GM23338 (cell line): ENCODE results near the gene LAGE3. TPM values are rescaled to one million over a fixed set of nuclear protein-coding genes. Genes with fewer than 3 reads are reported as not detected.

ENCODE experiments used
- ATAC-seq: fragments of 200-7000 bp; cut with Tn5 transposase; 3 replicates; pipeline ENCODE4 v1.9.1; 2020
- DNase-seq: peaks from one replicate; pipeline ENCODE4 v3.0.0-alpha.2; 2015; ENCODE audit warnings: low spot score
- H2AFZ ChIP-seq: fragments of 200-600 bp; sonication (generic); 2 replicates; pipeline ENCODE4 v1.8.0; 2016; ENCODE audit warnings: antibody characterized with exemption, mild to moderate bottlenecking, moderate library complexity
- H3F3A ChIP-seq: fragments of 200-600 bp; sonication (generic); replicated peaks from 2 replicates; pipeline ENCODE4 v1.8.0; 2017; ENCODE audit warnings: antibody characterized with exemption, mixed run types, low read depth
- H3K27ac ChIP-seq: fragments of 200-600 bp; sonication (generic); 2 replicates; pipeline ENCODE4 v1.6.1; 2016; ENCODE audit warnings: low read depth
- H3K27me3 ChIP-seq: fragments of 200-600 bp; sonication (generic); 2 replicates; pipeline ENCODE4 v1.8.0; 2016; ENCODE audit warnings: mild to moderate bottlenecking, mixed run types, moderate library complexity; ENCODE audit not compliant: insufficient read depth
- H3K36me3 ChIP-seq: fragments of 200-600 bp; sonication (generic); 2 replicates; pipeline ENCODE4 v1.8.0; 2016; ENCODE audit warnings: mild to moderate bottlenecking; ENCODE audit not compliant: insufficient read depth
- H3K4me1 ChIP-seq: fragments of 200-600 bp; sonication (generic); 2 replicates; pipeline ENCODE4 v1.8.0; 2016; ENCODE audit warnings: mild to moderate bottlenecking, moderate library complexity; ENCODE audit not compliant: insufficient read depth
- H3K4me2 ChIP-seq: fragments of 200-600 bp; sonication (generic); 2 replicates; pipeline ENCODE4 v1.7.1; 2017; ENCODE audit warnings: mixed run types
- H3K4me3 ChIP-seq: fragments of 200-600 bp; sonication (generic); 2 replicates; pipeline ENCODE4 v1.6.1; 2016; ENCODE audit warnings: mixed run types
- H3K79me2 ChIP-seq: fragments of 200-600 bp; sonication (generic); replicated peaks from 2 replicates; pipeline ENCODE4 v1.8.0; 2017; ENCODE audit warnings: mild to moderate bottlenecking; ENCODE audit not compliant: insufficient read depth
- H3K9me2 ChIP-seq: fragments of 200-600 bp; sonication (generic); 2 replicates; pipeline ENCODE4 v1.8.0; 2017; ENCODE audit not compliant: insufficient read depth
- H4K20me1 ChIP-seq: fragments of 200-600 bp; sonication (generic); replicated peaks from 2 replicates; pipeline ENCODE4 v1.8.0; 2017; ENCODE audit warnings: mild to moderate bottlenecking; ENCODE audit not compliant: insufficient read depth
- H3K27ac Mint-ChIP-seq: 2 replicates; pipeline ENCODE4 v1.8.0; 2020; ENCODE audit warnings: inconsistent platforms, mild to moderate bottlenecking, moderate library complexity, mixed read lengths
- H3K27me3 Mint-ChIP-seq: 3 replicates; pipeline ENCODE4 v1.8.0; 2022; ENCODE audit warnings: low read depth, mild to moderate bottlenecking, moderate library complexity, mixed read lengths, inconsistent platforms; ENCODE audit not compliant: insufficient read depth, poor library complexity
- H3K36me3 Mint-ChIP-seq: 3 replicates; pipeline ENCODE4 v1.8.0; 2021; ENCODE audit warnings: low read depth, mild to moderate bottlenecking, inconsistent platforms, moderate library complexity, mixed read lengths
- H3K4me1 Mint-ChIP-seq: 3 replicates; pipeline ENCODE4 v1.8.0; 2020; ENCODE audit warnings: mild to moderate bottlenecking, inconsistent platforms, mixed read lengths
- H3K4me3 Mint-ChIP-seq: 3 replicates; pipeline ENCODE4 v1.8.0; 2021; ENCODE audit warnings: moderate library complexity, mild to moderate bottlenecking, inconsistent platforms, mixed read lengths
- H3K9me3 Mint-ChIP-seq: 3 replicates; pipeline ENCODE4 v1.8.0; 2020; ENCODE audit warnings: moderate library complexity, mild to moderate bottlenecking, inconsistent platforms, mixed read lengths
- CREB1 ChIP-seq: fragments of 250-450 bp; sonication (Bioruptor Pico); IDR thresholded peaks from 2 replicates; pipeline ENCODE4 v1.5.0; 2020; ENCODE audit warnings: low read depth, mild to moderate bottlenecking, moderate library complexity
- CTCF ChIP-seq, 2 experiments: fragments of 200-600 bp in 1 of 2; sonication (generic) in 1 of 2; conservative IDR thresholded peaks; 2 replicates each; pipeline versions ENCODE4 v1.5.1 to v1.6.1; 2016 to 2017; ENCODE audit warnings: antibody characterized with exemption in 2 of 2, low read depth in 2 of 2, mild to moderate bottlenecking in 2 of 2, moderate library complexity in 1 of 2
- ETS1 ChIP-seq: IDR thresholded peaks from 2 replicates; pipeline ENCODE4 v1.6.1; 2016; ENCODE audit warnings: antibody characterized with exemption
- EZH2 ChIP-seq: fragments of 200-600 bp; sonication (generic); IDR thresholded peaks from one replicate; pipeline ENCODE4 v1.8.0; 2017; ENCODE audit warnings: antibody characterized with exemption, mild to moderate bottlenecking, low read depth; ENCODE audit not compliant: unreplicated experiment
- EZH2phosphoT487 ChIP-seq: fragments of 200-600 bp; sonication (generic); IDR thresholded peaks from one replicate; pipeline ENCODE4 v1.8.1; 2018; ENCODE audit warnings: antibody characterized with exemption; ENCODE audit not compliant: unreplicated experiment
- JUNB ChIP-seq: IDR thresholded peaks from one replicate; pipeline ENCODE4 v1.6.1; 2016; ENCODE audit warnings: antibody characterized with exemption; ENCODE audit not compliant: unreplicated experiment
- NANOG ChIP-seq: IDR thresholded peaks from 2 replicates; pipeline ENCODE4 v1.6.1; 2016; ENCODE audit warnings: antibody characterized with exemption, borderline replicate concordance
- POLR2AphosphoS5 ChIP-seq: IDR thresholded peaks from 2 replicates; pipeline ENCODE4 v1.6.1; 2016; ENCODE audit warnings: antibody characterized with exemption, low read depth
- REST ChIP-seq: IDR thresholded peaks from one replicate; pipeline ENCODE4 v1.6.1; 2018; ENCODE audit warnings: antibody characterized with exemption; ENCODE audit not compliant: unreplicated experiment
- STAT1 ChIP-seq: IDR thresholded peaks from one replicate; pipeline ENCODE4 v1.6.1; 2016; ENCODE audit warnings: antibody characterized with exemption; ENCODE audit not compliant: unreplicated experiment
- ZNF114 ChIP-seq: fragments of 250-450 bp; sonication (Bioruptor Pico); IDR thresholded peaks from 2 replicates; pipeline ENCODE4 v1.5.0; 2020; ENCODE audit warnings: mild to moderate bottlenecking, moderate library complexity
- ZNF331 ChIP-seq: fragments of 250-450 bp; sonication (Bioruptor Pico); IDR thresholded peaks from 2 replicates; pipeline ENCODE4 v1.5.0; 2020; ENCODE audit warnings: low read depth, mild to moderate bottlenecking, moderate library complexity
- ZNF462 ChIP-seq: fragments of 250-450 bp; sonication (Bioruptor Pico); IDR thresholded peaks from 2 replicates; pipeline ENCODE4 v1.5.0; 2020; ENCODE audit warnings: mild to moderate bottlenecking, moderate library complexity
- polyA plus RNA-seq: library from polyadenylated mRNA; unstranded; fragments of >200 nt; fragmentation: Nextera tagmentation; extraction: Ambion mirVana; gene quantifications from 2 replicates; pipeline ENCODE4 v1.2.1, GENCODE V29; 2016
- total RNA-seq: library from RNA; depleted of rRNA; stranded (reverse); fragments of >200 nt; shearing (Covaris generic); gene quantifications from 2 replicates; pipeline ENCODE4 v1.2.3, GENCODE V29; 2014

LAGE3 gene
- total and polyA plus RNA-seq, 2 experiments from 2014 or later, result 71.0 to 84.5 TPM

- Mint-ChIP-seq H3K4me3 (no peak overlapping the region), H3K36me3 (peaks cover 10% of the 10 kb centered on the region), H3K27me3 (peaks cover 4% of the 10 kb centered on the region), H3K4me1 (no peaks in the 10 kb centered on the region), H3K9me3 (no peaks in the 10 kb centered on the region), H3K27ac (no peak overlapping the region)
- H3F3A ChIP-seq, result no peaks in the 10 kb centered on the region
- H3K9me2 ChIP-seq, result no peaks in the 10 kb centered on the region
- H3K4me3 ChIP-seq, result no peak overlapping the region
- DNase-seq (no peak), ATAC-seq (no peak)
- H3K79me2 ChIP-seq, result no peaks in the 10 kb centered on the region
- no peaks in the 10 kb centered on the region for H3K27me3 ChIP-seq
- no peaks in the 10 kb centered on the region; the same call in 1 of the 2 replicates for H4K20me1 ChIP-seq
- no peak overlapping the region for H3K4me2 ChIP-seq
- H2AFZ ChIP-seq, result no peak overlapping the region
- no peaks in the 10 kb centered on the region for H3K36me3 ChIP-seq
- no peaks in the 10 kb centered on the region for H3K4me1 ChIP-seq
- no peak overlapping the region for H3K27ac ChIP-seq
- no peak for TF ChIP-seq EZH2phosphoT487
- no peak for TF ChIP-seq ZNF462 (CRISPR knock-in tag)
- TF ChIP-seq ZNF114 (CRISPR knock-in tag), result no peak
- TF ChIP-seq JUNB, result no peak
- TF ChIP-seq CREB1 (CRISPR knock-in tag), result no peak
- no peak for TF ChIP-seq EZH2
- TF ChIP-seq STAT1, result no peak
- TF ChIP-seq REST, result no peak
- TF ChIP-seq ZNF331 (CRISPR knock-in tag), result no peak
- TF ChIP-seq NANOG, result no peak
- no peak for TF ChIP-seq CTCF (conservative IDR thresholded peaks at IDR 0.05; ENCODE audit: low read depth in 2 of 2)
- TF ChIP-seq ETS1, result no peak
- no peak for TF ChIP-seq POLR2AphosphoS5
Observed at GRCh38 chrX:154470914-154471568, 8.0 kb downstream of the LAGE3 start.
